ENCODE data around the gene FAM120B. TPM values are rescaled to one million over a fixed set of nuclear protein-coding genes. Genes with fewer than 3 reads are reported as not detected.

Gene FAM120B
- total RNA-seq, 1 experiment from 2014 or later, result 16.7 TPM

- H3K4me1 Mint-ChIP-seq, result peaks cover 26 to 27% of the 10 kb centered on the region in 2 experiments
- H3K18ac ChIP-seq (ENCODE audit: insufficient read length, low read depth, low read length), result no peak overlapping the region
- H2BK15ac ChIP-seq (ENCODE audit: low read depth, low read length), result no peak overlapping the region
- H3K27me3 ChIP-seq (ENCODE audit: insufficient read depth, low read length), result no peaks in the 10 kb centered on the region; the same call in 1 of the 2 replicates
- peaks cover 5% of the 10 kb centered on the region for H3K79me1 ChIP-seq (ENCODE audit: insufficient read depth, low read depth, low read length, poor library complexity, severe bottlenecking)
- H3K9ac ChIP-seq (ENCODE audit: extremely low read depth, insufficient read length, low read length), result no peak overlapping the region
- TF ChIP-seq CTCF (conservative IDR thresholded peaks at IDR 0.05), result no peak
- H2BK120ac ChIP-seq (ENCODE audit: low read depth, low read length, poor library complexity, severe bottlenecking), result no peak overlapping the region
- H3K9me3 ChIP-seq (ENCODE audit: control insufficient read depth, low read depth, low read length), result peaks cover 13% of the 10 kb centered on the region
- H3K27ac ChIP-seq (ENCODE audit: insufficient read length, low read depth, low read length), result no peak overlapping the region
- no peak overlapping the region for H4K91ac ChIP-seq (ENCODE audit: insufficient read length, low read depth, low read length)
- no peak overlapping the region for H3T11ph ChIP-seq (ENCODE audit: low read length)
- H4K20me1 ChIP-seq (ENCODE audit: control insufficient read depth, insufficient read depth, insufficient read length), result no peaks in the 10 kb centered on the region
- no peak overlapping the region for H2BK20ac ChIP-seq (ENCODE audit: low read depth, low read length, poor library complexity, severe bottlenecking)
- H3K4me2 ChIP-seq (ENCODE audit: insufficient read depth, insufficient read length, low read length), result no peak overlapping the region
- no CpG with 5 or more reads among the region's 1 CpG for WGBS (ENCODE audit: extremely low coverage, insufficient read length, low lambda C conversion rate)
- H3K23ac ChIP-seq (ENCODE audit: insufficient read length, low read depth, low read length), result no peak overlapping the region
- H3K23me2 ChIP-seq (ENCODE audit: insufficient read length, low read depth, low read length, poor library complexity, severe bottlenecking), result peaks cover 17% of the 10 kb centered on the region
- H4K5ac ChIP-seq (ENCODE audit: insufficient read length, low read depth, low read length), result no peak overlapping the region
- no peak overlapping the region for H3K4me3 Mint-ChIP-seq
- H4K8ac ChIP-seq (replicated peaks; ENCODE audit: insufficient read length, low read depth, low read length), result no peak overlapping the region
- no peak overlapping the region for H3K14ac ChIP-seq (ENCODE audit: insufficient read depth, low read length)
- H3K79me2 ChIP-seq (ENCODE audit: insufficient read depth, low read length), result peaks cover 2% of the 10 kb centered on the region; the same call in 1 of the 2 replicates
- no peak for DNase-seq
- H2BK12ac ChIP-seq (ENCODE audit: insufficient read length, low read depth, low read length), result no peak overlapping the region
- no peak overlapping the region for H3K4ac ChIP-seq (ENCODE audit: low read depth, low read length)
- no peak overlapping the region for H2AFZ ChIP-seq (ENCODE audit: low read length)
- H3K27me3 Mint-ChIP-seq (ENCODE audit: low read depth), result peaks cover 39% of the 10 kb centered on the region
- no peak overlapping the region for H2AK5ac ChIP-seq (ENCODE audit: insufficient read length, low read length)
- no peak overlapping the region for H3K27ac Mint-ChIP-seq
- no peak overlapping the region for H3K56ac ChIP-seq (ENCODE audit: insufficient read length, low read depth, low read length)
- peaks cover 6% of the 10 kb centered on the region; the same call in 1 of the 2 replicates for H3K4me1 ChIP-seq (ENCODE audit: insufficient read depth, low read length)
- H3K9me3 Mint-ChIP-seq, result peaks cover 22 to 30% of the 10 kb centered on the region in 2 experiments
- no peak overlapping the region for H2BK5ac ChIP-seq (ENCODE audit: insufficient read length, low read length)
- peaks cover 15 to 33% (median 25%) of the 10 kb centered on the region in 3 experiments for H3K36me3 Mint-ChIP-seq (ENCODE audit: insufficient read depth in 1 of 3, low read depth in 3 of 3)
These were observed 2.2 kb downstream of the FAM120B start for GRCh38 chr6:170308761-170309160.

Measured in H9 (cell line).